HEK293 (cell line): ENCODE data around the gene ADCY7.

Experiments used
- CTCF ChIA-PET: fragments of 350-600 bp; formaldehyde crosslinking; extraction: SDS; loops from one replicate; lab custom pipeline; 2021; ENCODE audit warnings: antibody characterized with exemption; lab: Yijun Ruan, JAX
- POLR2A ChIA-PET: fragments of 300-600 bp; formaldehyde crosslinking; extraction: SDS; loops from one replicate; lab custom pipeline; 2020; ENCODE audit warnings: antibody characterized with exemption, inconsistent platforms; lab: Yijun Ruan, JAX
- H3K27ac ChIP-seq: fragments of 200-500 bp; sonication (Bioruptor generic); 2 replicates; pipeline ENCODE4 v1.5.1; 2014; ENCODE audit warnings: low read depth, low read length, control low read depth, inconsistent platforms; ENCODE audit errors: extremely low read depth
- H3K36me3 ChIP-seq, 2 experiments: fragments of 200-500 bp in 1 of 2; sonication (Bioruptor generic) in 1 of 2; 1 replicate in 1 of 2; 2 replicates in 1 of 2; pipeline ENCODE4 v1.5.1; 2014 to 2017; ENCODE audit warnings: inconsistent platforms in 2 of 2, low read length in 2 of 2; ENCODE audit not compliant: control insufficient read depth in 2 of 2, insufficient read depth in 1 of 2
- H3K4me1 ChIP-seq: fragments of 200-500 bp; sonication (Bioruptor generic); 2 replicates; pipeline ENCODE4 v1.5.1; 2014; ENCODE audit warnings: mild to moderate bottlenecking, low read length, inconsistent platforms; ENCODE audit not compliant: control insufficient read depth, insufficient read depth
- H3K4me3 ChIP-seq: 2 replicates; pipeline ENCODE4 v1.5.1; 2011; ENCODE audit warnings: low read depth, mild to moderate bottlenecking, control low read depth, low read length, moderate library complexity
- H3K9me3 ChIP-seq: fragments of 200-500 bp; sonication (Bioruptor generic); 2 replicates; pipeline ENCODE4 v1.5.1; 2014; ENCODE audit warnings: low read depth, low read length, inconsistent platforms; ENCODE audit not compliant: control insufficient read depth, insufficient read depth
- GLI4 ChIP-seq: fragments of 450-650 bp; formaldehyde crosslinking; IDR thresholded peaks from 2 replicates; pipeline ENCODE4 v1.5.1; 2016; ENCODE audit warnings: missing biosample characterization, missing genetic modification characterization
- KLF10 ChIP-seq: fragments of 450-650 bp; IDR thresholded peaks from 2 replicates; pipeline ENCODE4 v1.5.1; 2018; ENCODE audit warnings: missing biosample characterization, mild to moderate bottlenecking, missing genetic modification characterization
- MZF1 ChIP-seq: fragments of 450-650 bp; formaldehyde crosslinking; IDR thresholded peaks from 2 replicates; pipeline ENCODE4 v1.5.1; 2017; ENCODE audit warnings: missing biosample characterization, missing genetic modification characterization, borderline replicate concordance
- SETDB1 ChIP-seq: IDR thresholded peaks from one replicate; pipeline ENCODE4 v1.6.1; 2017; ENCODE audit warnings: mild to moderate bottlenecking, low read length, moderate library complexity, mixed read lengths; ENCODE audit not compliant: insufficient read length
- SP7 ChIP-seq: fragments of 450-650 bp; formaldehyde crosslinking; IDR thresholded peaks from 2 replicates; pipeline ENCODE4 v1.5.1; 2016; ENCODE audit warnings: missing biosample characterization, missing genetic modification characterization
- YY1 ChIP-seq: fragments of 450-650 bp; formaldehyde crosslinking; IDR thresholded peaks from 2 replicates; pipeline ENCODE4 v1.5.1; 2018; ENCODE audit warnings: missing biosample characterization, missing genetic modification characterization
- ZBTB21 ChIP-seq: fragments of 450-650 bp; formaldehyde crosslinking; IDR thresholded peaks from 2 replicates; pipeline ENCODE4 v1.5.1; 2017; ENCODE audit warnings: missing biosample characterization, missing genetic modification characterization
- ZNF10 ChIP-seq: fragments of 450-650 bp; formaldehyde crosslinking; IDR thresholded peaks from 2 replicates; pipeline ENCODE4 v1.5.1; 2017; ENCODE audit warnings: missing biosample characterization, missing genetic modification characterization
- ZNF221 ChIP-seq: fragments of 450-650 bp; formaldehyde crosslinking; IDR thresholded peaks from 2 replicates; pipeline ENCODE4 v1.5.1; 2017; ENCODE audit warnings: missing biosample characterization, missing genetic modification characterization, borderline replicate concordance
- ZNF311 ChIP-seq: fragments of 450-650 bp; formaldehyde crosslinking; IDR thresholded peaks from 2 replicates; pipeline ENCODE4 v1.5.1; 2017; ENCODE audit warnings: missing biosample characterization, missing genetic modification characterization, borderline replicate concordance
- ZNF544 ChIP-seq: fragments of 450-650 bp; formaldehyde crosslinking; IDR thresholded peaks from 2 replicates; pipeline ENCODE4 v1.5.0; 2017; ENCODE audit warnings: missing biosample characterization, missing genetic modification characterization
- ZNF548 ChIP-seq: fragments of 450-650 bp; formaldehyde crosslinking; IDR thresholded peaks from 2 replicates; pipeline ENCODE4 v1.5.1; 2016; ENCODE audit warnings: missing biosample characterization, missing genetic modification characterization
- ZNF555 ChIP-seq: fragments of 450-650 bp; formaldehyde crosslinking; conservative IDR thresholded peaks from 2 replicates; pipeline ENCODE4 v1.5.1; 2017; ENCODE audit warnings: missing biosample characterization, mild to moderate bottlenecking, missing genetic modification characterization, inconsistent platforms
- ZNF596 ChIP-seq: fragments of 450-650 bp; IDR thresholded peaks from 2 replicates; pipeline ENCODE4 v1.5.0; 2018; ENCODE audit warnings: missing biosample characterization, mild to moderate bottlenecking, missing genetic modification characterization, moderate library complexity
- ZNF830 ChIP-seq: fragments of 450-650 bp; IDR thresholded peaks from 2 replicates; pipeline ENCODE4 v1.5.0; 2018; ENCODE audit warnings: missing biosample characterization, missing genetic modification characterization, low read depth, mild to moderate bottlenecking, moderate library complexity
- ZNF843 ChIP-seq: fragments of 450-650 bp; formaldehyde crosslinking; IDR thresholded peaks from 2 replicates; pipeline ENCODE4 v1.5.1; 2016; ENCODE audit warnings: missing biosample characterization, missing genetic modification characterization
- ZSCAN23 ChIP-seq: fragments of 450-650 bp; formaldehyde crosslinking; IDR thresholded peaks from 2 replicates; pipeline ENCODE4 v1.5.1; 2016; ENCODE audit warnings: missing biosample characterization, missing genetic modification characterization
- TF ChIP-seq, protein P1 (sequence below): fragments of 450-650 bp; formaldehyde crosslinking; IDR thresholded peaks from 2 replicates; pipeline ENCODE4 v1.5.1; 2017; ENCODE audit warnings: missing biosample characterization, missing genetic modification characterization
- TF ChIP-seq, protein P2 (sequence below): fragments of 450-650 bp; formaldehyde crosslinking; IDR thresholded peaks from 2 replicates; pipeline ENCODE4 v1.5.1; 2016; ENCODE audit warnings: missing biosample characterization, missing genetic modification characterization
- TF ChIP-seq, protein P3 (sequence below): fragments of 450-650 bp; formaldehyde crosslinking; IDR thresholded peaks from 2 replicates; pipeline ENCODE4 v1.5.1; 2016; ENCODE audit warnings: missing biosample characterization, missing genetic modification characterization
- TF ChIP-seq, protein P4 (sequence below): fragments of 450-650 bp; formaldehyde crosslinking; IDR thresholded peaks from 2 replicates; pipeline ENCODE4 v1.5.1; 2016; ENCODE audit warnings: missing biosample characterization, missing genetic modification characterization, borderline replicate concordance

ADCY7 gene

DNA sequence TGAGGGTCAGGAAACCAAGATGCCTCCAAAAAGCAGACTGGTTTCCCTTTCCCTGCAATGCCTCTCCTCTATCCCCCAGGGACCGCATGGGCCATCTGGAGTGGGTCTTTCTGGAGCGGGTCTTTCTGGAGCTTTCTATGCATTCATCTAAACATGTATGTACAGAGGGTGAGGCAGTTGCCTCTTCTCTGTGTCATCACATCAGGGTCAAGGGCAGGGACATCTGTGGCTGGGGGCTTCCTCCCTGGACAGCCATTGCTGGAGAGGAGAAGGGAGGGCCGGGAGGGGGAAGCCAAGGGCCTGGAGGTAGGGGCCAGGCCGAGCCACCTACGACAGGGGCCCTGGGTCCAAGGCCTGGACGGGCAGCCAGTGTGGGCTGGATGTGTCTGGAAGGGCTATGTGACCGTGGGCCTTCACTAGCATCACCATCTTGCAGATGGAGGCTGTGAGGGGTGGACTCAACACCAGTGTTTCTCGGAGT lies 840 bp downstream of the ADCY7 start:
- ChIA-PET POLR2A (interaction anchor here (1.4 kb wide), 1 partner anchor 8 kb away, joined by 5 read pairs; no protein-coding TSS in a partner anchor), CTCF (interaction anchor here (1.1 kb wide), 1 partner anchor 56 kb away, joined by 3 read pairs; no protein-coding TSS in a partner anchor)
- H3K27ac ChIP-seq: no peak overlapping the region
- H3K36me3 ChIP-seq: no peaks in the 10 kb centered on the region
- no peak for TF ChIP-seq ZNF548 (tag by site-specific recombination)
- no peaks in the 10 kb centered on the region for H3K9me3 ChIP-seq
- no peak overlapping the region for H3K4me3 ChIP-seq
- 0 out of 2 replicates have a peak, but pooled peaks cover 3% of the 10 kb centered on the region for H3K4me1 ChIP-seq

DNA sequence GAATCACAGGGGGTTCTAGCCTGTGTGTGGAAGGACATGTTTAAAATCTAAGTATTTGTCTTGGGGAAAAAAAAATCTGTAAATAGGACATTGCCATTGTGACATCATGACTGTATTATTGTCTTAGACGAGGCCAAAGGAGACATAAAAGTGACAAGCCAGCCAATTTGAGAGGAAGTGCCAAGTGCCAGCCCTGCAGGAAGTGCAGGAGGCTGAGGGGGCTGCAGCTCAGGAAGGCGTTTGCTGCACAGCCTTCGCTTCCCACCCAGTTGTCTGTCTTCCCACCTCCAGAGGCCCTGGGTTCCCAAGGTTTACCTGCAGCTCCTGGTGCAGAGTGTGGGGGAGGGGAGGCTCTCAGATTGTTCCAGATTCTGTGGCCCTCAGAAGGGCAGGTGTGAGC lies 1.3 kb downstream of the ADCY7 start:
- POLR2A ChIA-PET: no interaction called here
- no peaks in the 10 kb centered on the region for H3K9me3 ChIP-seq
- no peak for TF ChIP-seq ZNF555
- TF ChIP-seq ZNF311 (tag by site-specific recombination): no peak
- no peak for TF ChIP-seq MZF1 (tag by site-specific recombination)
- TF ChIP-seq ZNF221 (tag by site-specific recombination): no peak
- TF ChIP-seq ZBTB21: no peak
- TF ChIP-seq SETDB1: no peak
- TF ChIP-seq, protein P1, sequence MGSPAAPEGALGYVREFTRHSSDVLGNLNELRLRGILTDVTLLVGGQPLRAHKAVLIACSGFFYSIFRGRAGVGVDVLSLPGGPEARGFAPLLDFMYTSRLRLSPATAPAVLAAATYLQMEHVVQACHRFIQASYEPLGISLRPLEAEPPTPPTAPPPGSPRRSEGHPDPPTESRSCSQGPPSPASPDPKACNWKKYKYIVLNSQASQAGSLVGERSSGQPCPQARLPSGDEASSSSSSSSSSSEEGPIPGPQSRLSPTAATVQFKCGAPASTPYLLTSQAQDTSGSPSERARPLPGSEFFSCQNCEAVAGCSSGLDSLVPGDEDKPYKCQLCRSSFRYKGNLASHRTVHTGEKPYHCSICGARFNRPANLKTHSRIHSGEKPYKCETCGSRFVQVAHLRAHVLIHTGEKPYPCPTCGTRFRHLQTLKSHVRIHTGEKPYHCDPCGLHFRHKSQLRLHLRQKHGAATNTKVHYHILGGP (tag by site-specific recombination): no peak
- TF ChIP-seq ZSCAN23 (tag by site-specific recombination): no peak
- no peak overlapping the region for H3K4me3 ChIP-seq
- H3K27ac ChIP-seq: no peak overlapping the region
- H3K4me1 ChIP-seq: 0 out of 2 replicates have a peak, but pooled peaks cover 3% of the 10 kb centered on the region
- H3K36me3 ChIP-seq: no peaks in the 10 kb centered on the region
- CTCF ChIA-PET: no interaction called here

DNA sequence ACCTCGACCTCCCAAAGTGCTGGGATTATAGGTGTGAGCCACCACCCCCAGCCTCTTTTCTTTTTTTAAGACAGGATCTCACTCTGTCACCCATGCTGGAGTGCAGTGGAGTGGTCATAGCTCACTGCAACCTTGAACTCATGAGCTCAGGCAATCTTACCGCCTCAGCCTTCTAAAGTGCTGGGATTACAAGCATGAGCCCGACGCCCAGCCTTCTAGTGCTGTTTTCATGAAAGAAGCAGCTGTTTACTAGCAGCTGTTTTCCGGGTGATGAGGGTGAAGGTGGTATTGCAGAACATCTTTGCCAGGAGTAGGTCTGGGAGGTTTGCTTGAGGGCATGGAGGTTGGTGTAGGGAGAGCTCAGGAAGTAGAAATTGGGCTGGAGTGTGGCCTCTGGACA lies 2.0 kb downstream of the ADCY7 start:
- TF ChIP-seq, protein P2, sequence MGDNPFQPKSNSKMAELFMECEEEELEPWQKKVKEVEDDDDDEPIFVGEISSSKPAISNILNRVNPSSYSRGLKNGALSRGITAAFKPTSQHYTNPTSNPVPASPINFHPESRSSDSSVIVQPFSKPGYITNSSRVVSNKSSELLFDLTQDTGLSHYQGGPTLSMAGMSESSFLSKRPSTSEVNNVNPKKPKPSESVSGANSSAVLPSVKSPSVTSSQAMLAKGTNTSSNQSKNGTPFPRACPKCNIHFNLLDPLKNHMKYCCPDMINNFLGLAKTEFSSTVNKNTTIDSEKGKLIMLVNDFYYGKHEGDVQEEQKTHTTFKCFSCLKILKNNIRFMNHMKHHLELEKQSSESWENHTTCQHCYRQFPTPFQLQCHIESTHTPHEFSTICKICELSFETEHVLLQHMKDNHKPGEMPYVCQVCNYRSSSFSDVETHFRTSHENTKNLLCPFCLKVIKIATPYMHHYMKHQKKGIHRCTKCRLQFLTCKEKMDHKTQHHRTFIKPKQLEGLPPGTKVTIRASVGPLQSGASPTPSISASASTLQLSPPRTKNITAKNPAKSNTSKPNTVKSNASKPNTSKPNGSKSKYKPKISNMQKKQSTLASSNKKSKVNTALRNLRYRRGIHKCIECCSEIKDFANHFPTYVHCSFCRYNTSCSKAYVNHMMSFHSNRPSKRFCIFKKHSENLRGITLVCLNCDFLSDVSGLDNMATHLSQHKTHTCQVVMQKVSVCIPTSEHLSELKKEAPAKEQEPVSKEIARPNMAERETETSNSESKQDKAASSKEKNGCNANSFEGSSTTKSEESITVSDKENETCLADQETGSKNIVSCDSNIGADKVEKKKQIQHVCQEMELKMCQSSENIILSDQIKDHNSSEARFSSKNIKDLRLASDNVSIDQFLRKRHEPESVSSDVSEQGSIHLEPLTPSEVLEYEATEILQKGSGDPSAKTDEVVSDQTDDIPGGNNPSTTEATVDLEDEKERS (tag by site-specific recombination): no peak
- no peak for TF ChIP-seq SP7 (tag by site-specific recombination)
- TF ChIP-seq KLF10 (tag by site-specific recombination): no peak
- TF ChIP-seq ZNF544: no peak
- no peak for TF ChIP-seq ZNF596 (tag by site-specific recombination)
- TF ChIP-seq ZNF830: no peak
- no peak for TF ChIP-seq ZNF843 (tag by site-specific recombination)
- TF ChIP-seq GLI4: no peak
- TF ChIP-seq, protein P3, sequence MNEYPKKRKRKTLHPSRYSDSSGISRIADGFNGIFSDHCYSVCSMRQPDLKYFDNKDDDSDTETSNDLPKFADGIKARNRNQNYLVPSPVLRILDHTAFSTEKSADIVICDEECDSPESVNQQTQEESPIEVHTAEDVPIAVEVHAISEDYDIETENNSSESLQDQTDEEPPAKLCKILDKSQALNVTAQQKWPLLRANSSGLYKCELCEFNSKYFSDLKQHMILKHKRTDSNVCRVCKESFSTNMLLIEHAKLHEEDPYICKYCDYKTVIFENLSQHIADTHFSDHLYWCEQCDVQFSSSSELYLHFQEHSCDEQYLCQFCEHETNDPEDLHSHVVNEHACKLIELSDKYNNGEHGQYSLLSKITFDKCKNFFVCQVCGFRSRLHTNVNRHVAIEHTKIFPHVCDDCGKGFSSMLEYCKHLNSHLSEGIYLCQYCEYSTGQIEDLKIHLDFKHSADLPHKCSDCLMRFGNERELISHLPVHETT (tag by site-specific recombination): no peak
- TF ChIP-seq YY1 (tag by site-specific recombination): no peak
- TF ChIP-seq, protein P4, sequence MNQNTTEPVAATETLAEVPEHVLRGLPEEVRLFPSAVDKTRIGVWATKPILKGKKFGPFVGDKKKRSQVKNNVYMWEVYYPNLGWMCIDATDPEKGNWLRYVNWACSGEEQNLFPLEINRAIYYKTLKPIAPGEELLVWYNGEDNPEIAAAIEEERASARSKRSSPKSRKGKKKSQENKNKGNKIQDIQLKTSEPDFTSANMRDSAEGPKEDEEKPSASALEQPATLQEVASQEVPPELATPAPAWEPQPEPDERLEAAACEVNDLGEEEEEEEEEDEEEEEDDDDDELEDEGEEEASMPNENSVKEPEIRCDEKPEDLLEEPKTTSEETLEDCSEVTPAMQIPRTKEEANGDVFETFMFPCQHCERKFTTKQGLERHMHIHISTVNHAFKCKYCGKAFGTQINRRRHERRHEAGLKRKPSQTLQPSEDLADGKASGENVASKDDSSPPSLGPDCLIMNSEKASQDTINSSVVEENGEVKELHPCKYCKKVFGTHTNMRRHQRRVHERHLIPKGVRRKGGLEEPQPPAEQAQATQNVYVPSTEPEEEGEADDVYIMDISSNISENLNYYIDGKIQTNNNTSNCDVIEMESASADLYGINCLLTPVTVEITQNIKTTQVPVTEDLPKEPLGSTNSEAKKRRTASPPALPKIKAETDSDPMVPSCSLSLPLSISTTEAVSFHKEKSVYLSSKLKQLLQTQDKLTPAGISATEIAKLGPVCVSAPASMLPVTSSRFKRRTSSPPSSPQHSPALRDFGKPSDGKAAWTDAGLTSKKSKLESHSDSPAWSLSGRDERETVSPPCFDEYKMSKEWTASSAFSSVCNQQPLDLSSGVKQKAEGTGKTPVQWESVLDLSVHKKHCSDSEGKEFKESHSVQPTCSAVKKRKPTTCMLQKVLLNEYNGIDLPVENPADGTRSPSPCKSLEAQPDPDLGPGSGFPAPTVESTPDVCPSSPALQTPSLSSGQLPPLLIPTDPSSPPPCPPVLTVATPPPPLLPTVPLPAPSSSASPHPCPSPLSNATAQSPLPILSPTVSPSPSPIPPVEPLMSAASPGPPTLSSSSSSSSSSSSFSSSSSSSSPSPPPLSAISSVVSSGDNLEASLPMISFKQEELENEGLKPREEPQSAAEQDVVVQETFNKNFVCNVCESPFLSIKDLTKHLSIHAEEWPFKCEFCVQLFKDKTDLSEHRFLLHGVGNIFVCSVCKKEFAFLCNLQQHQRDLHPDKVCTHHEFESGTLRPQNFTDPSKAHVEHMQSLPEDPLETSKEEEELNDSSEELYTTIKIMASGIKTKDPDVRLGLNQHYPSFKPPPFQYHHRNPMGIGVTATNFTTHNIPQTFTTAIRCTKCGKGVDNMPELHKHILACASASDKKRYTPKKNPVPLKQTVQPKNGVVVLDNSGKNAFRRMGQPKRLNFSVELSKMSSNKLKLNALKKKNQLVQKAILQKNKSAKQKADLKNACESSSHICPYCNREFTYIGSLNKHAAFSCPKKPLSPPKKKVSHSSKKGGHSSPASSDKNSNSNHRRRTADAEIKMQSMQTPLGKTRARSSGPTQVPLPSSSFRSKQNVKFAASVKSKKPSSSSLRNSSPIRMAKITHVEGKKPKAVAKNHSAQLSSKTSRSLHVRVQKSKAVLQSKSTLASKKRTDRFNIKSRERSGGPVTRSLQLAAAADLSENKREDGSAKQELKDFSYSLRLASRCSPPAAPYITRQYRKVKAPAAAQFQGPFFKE: no peak
- no peak for TF ChIP-seq ZNF10
- Histone ChIP-seq H3K9me3 (no peaks in the 10 kb centered on the region), H3K36me3 (no peaks in the 10 kb centered on the region), H3K27ac (no peak overlapping the region), H3K4me1 (0 out of 2 replicates have a peak, but pooled peaks cover 3% of the 10 kb centered on the region), H3K4me3 (no peak overlapping the region)
- ChIA-PET POLR2A (no interaction called here), CTCF (interaction anchor here (0.6 kb wide), 1 partner anchor 10 kb away, joined by 6 read pairs; no protein-coding TSS in a partner anchor)
